Effector CD8-positive, alpha-beta T cell (primary cell): ENCODE results near the gene PDZD11.
"Not testable (repeated sequence)": the region's sequence is repeated elsewhere in the genome, so short reads cannot be mapped to it uniquely, and the experiment has no call there.

ENCODE experiments used
- DNase-seq: peaks from one replicate; lab custom pipeline; 2025; lab: John Stamatoyannopoulos, UW

The PDZD11 gene

GRCh38 chrX:70257423-70258288 lies 32.1 kb downstream of the PDZD11 start:
- DNase-seq: no peak

- no peak for DNase-seq
Observed at GRCh38 chrX:70255452-70255851, 34.3 kb downstream of the PDZD11 start.

DNA sequence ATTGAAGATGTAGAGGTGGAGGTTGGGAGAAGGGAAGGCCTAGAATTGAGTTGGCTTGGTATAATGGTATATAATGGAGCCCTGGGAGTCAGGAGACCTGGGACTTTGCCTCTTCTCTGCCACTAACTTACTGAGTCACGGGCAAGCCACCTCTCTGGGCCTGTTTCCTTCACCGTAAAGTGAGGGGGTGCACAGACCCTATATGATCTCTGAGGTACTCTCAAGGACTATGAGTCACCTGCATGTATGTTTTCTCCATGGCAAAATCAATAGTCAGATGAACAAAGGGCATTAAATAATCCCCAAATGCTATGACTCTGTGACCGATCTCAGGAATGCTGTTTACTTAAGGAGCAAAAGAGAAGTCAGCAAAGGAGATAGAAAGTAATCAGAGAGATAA lies 34.8 kb downstream of the PDZD11 start:
- no peak for DNase-seq

DNA sequence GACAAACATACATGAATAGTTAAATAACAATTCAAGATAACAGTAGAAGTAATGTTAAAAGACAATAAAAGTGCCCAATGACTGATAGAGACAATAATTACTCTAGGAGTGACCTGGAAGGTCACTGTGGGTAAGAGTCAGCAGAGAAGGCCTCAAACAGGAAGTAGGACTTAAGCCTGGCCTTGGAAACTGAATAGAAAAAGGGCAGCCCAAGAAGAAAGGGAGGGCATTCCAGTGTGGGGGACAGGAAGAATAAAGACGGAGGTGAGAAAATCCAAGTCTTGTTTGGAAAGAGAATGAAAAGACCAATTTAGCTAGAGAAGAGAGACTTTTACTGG lies 35.7 kb downstream of the PDZD11 start:
- DNase-seq: no peak

DNA sequence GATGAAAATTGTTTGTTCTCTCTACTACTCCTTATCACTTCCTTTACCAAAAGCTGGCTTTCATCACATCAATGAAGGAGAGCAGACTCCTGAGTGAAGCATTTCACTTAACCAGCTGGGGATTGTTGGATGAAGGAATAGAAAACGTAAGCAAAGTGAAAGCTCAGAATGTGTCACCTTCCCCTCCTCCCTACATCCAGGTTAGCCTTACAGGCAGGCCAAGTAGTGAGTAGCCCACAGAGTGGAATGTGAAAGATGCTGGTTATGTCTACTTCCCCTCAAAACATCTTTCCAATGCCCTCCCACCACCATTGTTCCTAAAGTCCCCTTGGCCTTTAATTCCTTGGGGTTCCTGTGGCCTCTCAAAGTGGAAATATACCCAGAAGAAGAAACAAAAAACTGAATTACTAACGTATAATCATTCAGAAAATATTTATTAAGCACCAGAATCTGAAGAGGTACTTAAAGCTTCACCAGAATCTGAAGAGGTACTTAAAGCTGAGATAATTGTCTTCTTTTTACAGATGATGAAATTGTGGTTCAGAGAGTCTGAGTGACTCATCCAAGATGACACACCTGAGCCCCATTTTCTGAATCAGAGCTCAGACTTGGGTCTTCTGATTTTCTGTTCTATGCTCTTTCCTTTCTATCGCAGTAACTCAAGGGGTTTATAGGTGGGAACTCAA lies 36.2 kb downstream of the PDZD11 start:
- DNase-seq: no peak

- no peak for DNase-seq
Observed at GRCh38 chrX:70252491-70252890, 37.2 kb downstream of the PDZD11 start.

- no peak for DNase-seq
Observed at GRCh38 chrX:70247252-70247651, 42.5 kb downstream of the PDZD11 start.

DNA sequence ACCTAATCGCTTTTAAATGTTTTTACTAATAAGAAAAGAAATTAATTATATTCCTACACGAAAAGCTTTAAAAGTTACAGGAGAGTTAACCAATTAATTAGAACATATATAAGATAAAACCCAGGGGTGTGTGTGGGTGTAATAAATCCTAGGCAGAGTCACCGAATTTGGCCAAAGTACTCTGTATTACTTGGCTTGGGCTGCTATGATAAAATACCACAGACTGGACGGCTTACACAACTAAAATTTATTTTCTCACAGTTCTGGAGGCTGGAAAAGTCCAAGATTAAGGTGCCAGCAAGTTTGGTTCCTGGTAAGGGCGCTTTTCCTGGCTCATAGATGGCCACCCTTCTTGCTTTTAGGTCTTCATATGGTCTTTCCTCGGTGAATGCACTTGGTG lies 44.8 kb downstream of the PDZD11 start:
- no peak for DNase-seq

DNA sequence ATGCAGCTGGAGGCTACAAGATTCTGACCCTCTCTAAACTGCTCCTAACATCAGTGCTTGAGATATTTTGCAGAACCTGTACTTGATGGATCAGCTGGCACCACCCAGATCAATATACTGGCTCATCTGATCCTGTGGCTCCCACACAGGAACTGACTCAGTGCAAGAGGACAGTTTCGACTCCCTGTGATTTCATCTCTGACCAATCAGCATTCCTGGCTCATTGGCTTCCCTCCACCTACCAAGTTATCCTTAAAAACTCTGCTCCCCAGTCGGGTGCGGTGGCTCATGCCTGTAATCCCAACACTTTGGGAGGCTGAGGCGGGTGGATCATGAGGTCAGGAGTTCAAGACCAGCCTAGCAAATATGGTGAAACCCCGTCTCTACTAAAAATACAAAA lies 46.1 kb downstream of the PDZD11 start:
- not testable (repeated sequence) for DNase-seq

DNA sequence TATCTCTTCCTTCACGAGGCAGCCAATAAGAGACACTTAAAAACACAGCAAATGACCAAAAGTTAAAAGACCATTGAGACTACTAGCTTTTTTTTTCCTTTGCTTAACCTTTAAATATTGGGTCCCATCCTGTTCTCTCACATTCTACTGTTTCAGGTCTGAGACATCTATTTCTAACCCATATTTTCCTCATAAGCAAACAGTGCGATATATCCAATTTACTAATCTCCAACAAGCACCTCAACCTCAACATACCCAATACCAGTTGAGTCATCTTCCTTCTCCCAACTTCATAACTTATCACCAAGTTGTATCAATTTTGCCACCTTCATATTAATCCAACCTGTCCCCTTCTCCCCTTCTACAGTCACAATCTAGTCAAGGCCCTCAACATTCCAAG lies 48.2 kb downstream of the PDZD11 start:
- no peak for DNase-seq

DNA sequence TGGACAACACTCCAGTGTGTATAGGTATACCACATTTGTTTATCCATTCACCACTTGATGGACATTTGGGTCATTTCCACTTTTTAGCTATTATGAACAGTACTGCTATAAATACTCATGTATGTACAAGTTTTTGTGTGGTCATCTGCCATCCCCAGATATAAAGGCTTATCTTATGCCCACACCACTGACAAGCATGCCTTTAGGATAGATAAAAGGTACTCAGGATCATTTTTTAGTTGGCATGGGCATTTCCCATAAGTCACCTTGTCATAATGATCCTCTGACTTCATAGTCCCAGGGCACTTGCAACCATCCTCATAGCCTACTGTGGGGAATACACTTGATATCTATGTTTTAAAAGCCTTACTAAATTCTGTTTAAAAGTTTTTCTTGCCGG lies 49.0 kb downstream of the PDZD11 start:
- no peak for DNase-seq
